ENCODE results near the gene HCK. TPM values are rescaled to one million over a fixed set of nuclear protein-coding genes. Genes with fewer than 3 reads are reported as not detected.

HCK gene
- total and polyA plus RNA-seq, 9 of the 15 experiments (the other 6 are each of a cell fraction or from before 2014, with no cell fraction given): 0.09 to 0.51 (median 0.27) TPM; not detected in 6

DNA sequence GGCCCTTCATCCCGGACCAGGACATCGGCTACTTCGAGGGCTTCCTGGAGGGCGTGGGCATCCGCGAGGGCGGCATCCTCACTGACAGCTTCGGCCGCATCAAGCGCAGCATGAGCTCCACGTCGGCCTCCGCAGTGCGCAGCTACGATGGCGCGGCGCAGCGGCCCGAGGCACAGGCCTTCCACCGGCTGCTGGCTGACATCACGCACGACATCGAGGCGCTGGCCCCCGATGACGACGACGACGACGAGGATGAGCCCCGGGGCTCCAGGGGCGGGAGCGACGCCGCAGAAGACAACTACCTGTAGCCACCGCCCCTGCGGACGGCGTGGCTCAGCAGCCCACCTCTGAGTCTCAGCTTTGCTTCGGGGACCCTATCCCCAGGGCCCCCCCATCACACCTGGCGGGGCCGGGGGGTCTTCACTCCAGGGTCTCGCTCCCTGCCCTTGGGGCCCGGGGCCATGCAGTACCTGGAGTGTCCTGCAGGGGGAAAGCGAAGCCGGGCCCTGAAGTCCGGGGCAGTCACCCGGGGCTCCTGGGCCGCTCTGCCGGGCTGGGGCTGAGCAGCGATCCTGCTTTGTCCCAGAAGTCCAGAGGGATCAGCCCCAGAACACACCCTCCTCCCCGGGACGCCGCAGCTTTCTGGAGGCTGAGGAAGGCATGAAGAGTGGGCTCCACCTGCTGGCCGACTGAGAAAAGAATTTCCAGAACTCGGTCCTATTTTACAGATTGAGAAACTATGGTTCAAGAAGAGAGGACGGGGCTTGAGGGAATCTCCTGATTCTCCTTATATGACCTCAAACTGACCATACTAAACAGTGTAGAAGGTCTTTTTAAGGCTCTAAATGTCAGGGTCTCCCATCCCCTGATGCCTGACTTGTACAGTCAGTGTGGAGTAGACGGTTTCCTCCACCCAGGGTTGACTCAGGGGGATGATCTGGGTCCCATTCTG is 20.8 kb upstream of the HCK start (continued):
- TF ChIP-seq, protein P1, sequence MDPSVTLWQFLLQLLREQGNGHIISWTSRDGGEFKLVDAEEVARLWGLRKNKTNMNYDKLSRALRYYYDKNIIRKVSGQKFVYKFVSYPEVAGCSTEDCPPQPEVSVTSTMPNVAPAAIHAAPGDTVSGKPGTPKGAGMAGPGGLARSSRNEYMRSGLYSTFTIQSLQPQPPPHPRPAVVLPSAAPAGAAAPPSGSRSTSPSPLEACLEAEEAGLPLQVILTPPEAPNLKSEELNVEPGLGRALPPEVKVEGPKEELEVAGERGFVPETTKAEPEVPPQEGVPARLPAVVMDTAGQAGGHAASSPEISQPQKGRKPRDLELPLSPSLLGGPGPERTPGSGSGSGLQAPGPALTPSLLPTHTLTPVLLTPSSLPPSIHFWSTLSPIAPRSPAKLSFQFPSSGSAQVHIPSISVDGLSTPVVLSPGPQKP (CRISPR knock-in tag; IDR thresholded peaks at IDR 0.05): no peak
- TF ChIP-seq KAT2B (IDR thresholded peaks at IDR 0.05; ENCODE audit: low read depth, low read length): no peak
- TF ChIP-seq CTBP1 (IDR thresholded peaks at IDR 0.05; ENCODE audit: borderline replicate concordance): peak; percentile 45; the same call in 1 of the 2 replicates
- no peak for TF ChIP-seq TEAD4 (IDR thresholded peaks at IDR 0.05; ENCODE audit: low read length)
- no peak for TF ChIP-seq TEAD4 (CRISPR knock-in tag; IDR thresholded peaks at IDR 0.05; ENCODE audit: borderline replicate concordance)
- no peak for TF ChIP-seq NCOA1 (IDR thresholded peaks at IDR 0.05; ENCODE audit: low read depth)
- peak; percentile 88 for TF ChIP-seq ZBTB7A (IDR thresholded peaks at IDR 0.05; ENCODE audit: borderline replicate concordance, control insufficient read depth, low read depth, low read length)
- no peak for TF ChIP-seq SIN3B (IDR thresholded peaks at IDR 0.05; ENCODE audit: low read depth)
- TF ChIP-seq ZBTB1 (CRISPR knock-in tag; IDR thresholded peaks at IDR 0.05; ENCODE audit: borderline replicate concordance, low read depth): no peak
- TF ChIP-seq ZNF133 (CRISPR knock-in tag; IDR thresholded peaks at IDR 0.05): no peak
- TF ChIP-seq CEBPG (CRISPR knock-in tag; IDR thresholded peaks at IDR 0.05): no peak
- no peak for TF ChIP-seq CEBPG (tag; conservative IDR thresholded peaks at IDR 0.05 in 1 of 2, IDR thresholded peaks at IDR 0.05 in 1 of 2)
- TF ChIP-seq, protein P2, sequence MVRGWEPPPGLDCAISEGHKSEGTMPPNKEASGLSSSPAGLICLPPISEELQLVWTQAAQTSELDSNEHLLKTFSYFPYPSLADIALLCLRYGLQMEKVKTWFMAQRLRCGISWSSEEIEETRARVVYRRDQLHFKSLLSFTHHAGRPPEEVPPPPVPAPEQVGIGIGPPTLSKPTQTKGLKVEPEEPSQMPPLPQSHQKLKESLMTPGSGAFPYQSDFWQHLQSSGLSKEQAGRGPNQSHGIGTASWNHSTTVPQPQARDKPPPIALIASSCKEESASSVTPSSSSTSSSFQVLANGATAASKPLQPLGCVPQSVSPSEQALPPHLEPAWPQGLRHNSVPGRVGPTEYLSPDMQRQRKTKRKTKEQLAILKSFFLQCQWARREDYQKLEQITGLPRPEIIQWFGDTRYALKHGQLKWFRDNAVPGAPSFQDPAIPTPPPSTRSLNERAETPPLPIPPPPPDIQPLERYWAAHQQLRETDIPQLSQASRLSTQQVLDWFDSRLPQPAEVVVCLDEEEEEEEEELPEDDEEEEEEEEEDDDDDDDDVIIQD (CRISPR knock-in tag; IDR thresholded peaks at IDR 0.05): no peak
- TF ChIP-seq HSF4 (CRISPR knock-in tag; IDR thresholded peaks at IDR 0.05; ENCODE audit: borderline replicate concordance): no peak
- TF ChIP-seq ADNP (tag; IDR thresholded peaks at IDR 0.05): no peak
- TF ChIP-seq, protein P3, sequence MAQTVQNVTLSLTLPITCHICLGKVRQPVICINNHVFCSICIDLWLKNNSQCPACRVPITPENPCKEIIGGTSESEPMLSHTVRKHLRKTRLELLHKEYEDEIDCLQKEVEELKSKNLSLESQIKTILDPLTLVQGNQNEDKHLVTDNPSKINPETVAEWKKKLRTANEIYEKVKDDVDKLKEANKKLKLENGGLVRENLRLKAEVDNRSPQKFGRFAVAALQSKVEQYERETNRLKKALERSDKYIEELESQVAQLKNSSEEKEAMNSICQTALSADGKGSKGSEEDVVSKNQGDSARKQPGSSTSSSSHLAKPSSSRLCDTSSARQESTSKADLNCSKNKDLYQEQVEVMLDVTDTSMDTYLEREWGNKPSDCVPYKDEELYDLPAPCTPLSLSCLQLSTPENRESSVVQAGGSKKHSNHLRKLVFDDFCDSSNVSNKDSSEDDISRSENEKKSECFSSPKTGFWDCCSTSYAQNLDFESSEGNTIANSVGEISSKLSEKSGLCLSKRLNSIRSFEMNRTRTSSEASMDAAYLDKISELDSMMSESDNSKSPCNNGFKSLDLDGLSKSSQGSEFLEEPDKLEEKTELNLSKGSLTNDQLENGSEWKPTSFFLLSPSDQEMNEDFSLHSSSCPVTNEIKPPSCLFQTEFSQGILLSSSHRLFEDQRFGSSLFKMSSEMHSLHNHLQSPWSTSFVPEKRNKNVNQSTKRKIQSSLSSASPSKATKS (CRISPR knock-in tag; IDR thresholded peaks at IDR 0.05): no peak
- TF ChIP-seq MTA3 (IDR thresholded peaks at IDR 0.05; ENCODE audit: borderline replicate concordance): peak; percentile 67; the same call in 1 of the 2 replicates
- peak; percentile 29; the same call in 1 of the 2 replicates for TF ChIP-seq CXXC5 (CRISPR knock-in tag; IDR thresholded peaks at IDR 0.05)
- TF ChIP-seq ARHGAP35 (IDR thresholded peaks at IDR 0.05; ENCODE audit: partially characterized antibody): no peak
- no peak for TF ChIP-seq CBX2 (IDR thresholded peaks at IDR 0.05; ENCODE audit: insufficient read depth, low read length, poor library complexity, severe bottlenecking)
- TF ChIP-seq, protein P4, sequence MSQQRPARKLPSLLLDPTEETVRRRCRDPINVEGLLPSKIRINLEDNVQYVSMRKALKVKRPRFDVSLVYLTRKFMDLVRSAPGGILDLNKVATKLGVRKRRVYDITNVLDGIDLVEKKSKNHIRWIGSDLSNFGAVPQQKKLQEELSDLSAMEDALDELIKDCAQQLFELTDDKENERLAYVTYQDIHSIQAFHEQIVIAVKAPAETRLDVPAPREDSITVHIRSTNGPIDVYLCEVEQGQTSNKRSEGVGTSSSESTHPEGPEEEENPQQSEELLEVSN (IDR thresholded peaks at IDR 0.05; ENCODE audit: borderline replicate concordance in 1 of 2, extremely low read depth in 1 of 2, insufficient read depth in 1 of 2, insufficient read length in 1 of 2, low read depth in 1 of 2, low read length in 1 of 2, poor library complexity in 1 of 2, severe bottlenecking in 1 of 2): no peak

All from K562 (cell line).